MG63 (cell line): ENCODE measurements around the gene MYD88. TPM values are rescaled to one million over a fixed set of nuclear protein-coding genes. Genes with fewer than 3 reads are reported as not detected.

Experiments used
- DNase-seq: peaks from one replicate; pipeline ENCODE4 v3.0.0-alpha.2; 2020
- H3K27me3 ChIP-seq: fragments of 250-450 bp; sonication (Bioruptor Pico); 2 replicates; pipeline ENCODE4 v1.5.1; 2020; ENCODE audit warnings: mild to moderate bottlenecking, moderate library complexity
- H3K36me3 ChIP-seq: fragments of 250-450 bp; sonication (Bioruptor Pico); 2 replicates; pipeline ENCODE4 v1.5.1; 2020; ENCODE audit warnings: mild to moderate bottlenecking, moderate library complexity
- H3K4me3 ChIP-seq: fragments of 250-450 bp; sonication (Bioruptor Pico); 2 replicates; pipeline ENCODE4 v1.5.1; 2020; ENCODE audit warnings: mild to moderate bottlenecking, moderate library complexity
- H3K9me3 ChIP-seq: fragments of 250-450 bp; sonication (Bioruptor Pico); 2 replicates; pipeline ENCODE4 v1.5.1; 2020; ENCODE audit warnings: mild to moderate bottlenecking, moderate library complexity
- total RNA-seq: library from RNA; depleted of rRNA; stranded (reverse); fragments of >200 nt; shearing (Covaris generic); gene quantifications from 2 replicates; pipeline ENCODE4 v1.2.3, GENCODE V29; 2014; ENCODE audit warnings: low replicate concordance

MYD88 gene
- total RNA-seq, 1 experiment from 2014 or later: 4.1 TPM

GRCh38 chr3:38119821-38120692 lies 18.4 kb upstream of the MYD88 start:
- no peaks in the 10 kb centered on the region for H3K27me3 ChIP-seq
- no peaks in the 10 kb centered on the region; the same call in 1 of the 2 replicates for H3K36me3 ChIP-seq
- DNase-seq: no peak
- no peaks in the 10 kb centered on the region for H3K9me3 ChIP-seq
- no peak overlapping the region for H3K4me3 ChIP-seq

- Histone ChIP-seq H3K36me3 (no peaks in the 10 kb centered on the region; the same call in 1 of the 2 replicates), H3K4me3 (no peak overlapping the region)
Measured at GRCh38 chr3:38120693-38121450, 17.6 kb upstream of the MYD88 start.

GRCh38 chr3:38121451-38121831 lies 17.0 kb upstream of the MYD88 start:
- Histone ChIP-seq H3K9me3 (no peaks in the 10 kb centered on the region), H3K36me3 (no peaks in the 10 kb centered on the region; the same call in 1 of the 2 replicates), H3K27me3 (no peaks in the 10 kb centered on the region), H3K4me3 (no peak overlapping the region)
- DNase-seq: no peak

More at GRCh38 chr3:38120693-38121450, 17.6 kb upstream of the MYD88 start:
- H3K27me3 ChIP-seq: no peaks in the 10 kb centered on the region
- no peak for DNase-seq
- no peaks in the 10 kb centered on the region for H3K9me3 ChIP-seq

- no peaks in the 10 kb centered on the region for H3K27me3 ChIP-seq
- no peak for DNase-seq
- no peak overlapping the region for H3K4me3 ChIP-seq
- no peaks in the 10 kb centered on the region; the same call in 1 of the 2 replicates for H3K36me3 ChIP-seq
- no peaks in the 10 kb centered on the region for H3K9me3 ChIP-seq
Measured at GRCh38 chr3:38121832-38122461, 16.5 kb upstream of the MYD88 start.

GRCh38 chr3:38122712-38123290 lies 15.7 kb upstream of the MYD88 start:
- Histone ChIP-seq H3K27me3 (no peaks in the 10 kb centered on the region), H3K4me3 (no peak overlapping the region), H3K9me3 (no peaks in the 10 kb centered on the region), H3K36me3 (no peaks in the 10 kb centered on the region; the same call in 1 of the 2 replicates)
- no peak for DNase-seq

GRCh38 chr3:38124324-38125122 lies 13.9 kb upstream of the MYD88 start:
- Histone ChIP-seq H3K4me3 (no peak overlapping the region), H3K36me3 (no peaks in the 10 kb centered on the region; the same call in 1 of the 2 replicates)

GRCh38 chr3:38125305-38126120 lies 12.9 kb upstream of the MYD88 start:
- DNase-seq: no peak
- Histone ChIP-seq H3K4me3 (no peak overlapping the region), H3K36me3 (no peaks in the 10 kb centered on the region; the same call in 1 of the 2 replicates), H3K9me3 (no peaks in the 10 kb centered on the region), H3K27me3 (no peaks in the 10 kb centered on the region)

More at GRCh38 chr3:38124324-38125122, 13.9 kb upstream of the MYD88 start:
- Histone ChIP-seq H3K27me3 (no peaks in the 10 kb centered on the region), H3K9me3 (no peaks in the 10 kb centered on the region)
- DNase-seq: no peak

- Histone ChIP-seq H3K9me3 (no peaks in the 10 kb centered on the region), H3K36me3 (no peaks in the 10 kb centered on the region; the same call in 1 of the 2 replicates), H3K4me3 (no peak overlapping the region), H3K27me3 (no peaks in the 10 kb centered on the region)
- no peak for DNase-seq
Measured at GRCh38 chr3:38126121-38126892, 12.2 kb upstream of the MYD88 start.

- H3K36me3 ChIP-seq: no peaks in the 10 kb centered on the region; the same call in 1 of the 2 replicates
- DNase-seq: no peak
- H3K27me3 ChIP-seq: no peaks in the 10 kb centered on the region
- H3K4me3 ChIP-seq: no peak overlapping the region
- no peaks in the 10 kb centered on the region for H3K9me3 ChIP-seq
Measured at GRCh38 chr3:38127611-38128302, 10.7 kb upstream of the MYD88 start.

- no peak for DNase-seq
- Histone ChIP-seq H3K9me3 (no peaks in the 10 kb centered on the region), H3K36me3 (no peaks in the 10 kb centered on the region; the same call in 1 of the 2 replicates), H3K27me3 (no peaks in the 10 kb centered on the region), H3K4me3 (no peak overlapping the region)
Measured at GRCh38 chr3:38128303-38128655, 10.2 kb upstream of the MYD88 start.

- no peaks in the 10 kb centered on the region for H3K9me3 ChIP-seq
- no peaks in the 10 kb centered on the region; the same call in 1 of the 2 replicates for H3K36me3 ChIP-seq
- H3K4me3 ChIP-seq: no peak overlapping the region
- H3K27me3 ChIP-seq: no peaks in the 10 kb centered on the region
- DNase-seq: no peak
Measured at GRCh38 chr3:38129058-38129457, 9.4 kb upstream of the MYD88 start.

GRCh38 chr3:38130631-38131065 lies 7.8 kb upstream of the MYD88 start:
- H3K27me3 ChIP-seq: no peaks in the 10 kb centered on the region
- H3K36me3 ChIP-seq: no peaks in the 10 kb centered on the region; the same call in 1 of the 2 replicates
- H3K4me3 ChIP-seq: no peak overlapping the region
- DNase-seq: no peak
- no peaks in the 10 kb centered on the region for H3K9me3 ChIP-seq

GRCh38 chr3:38131621-38132369 lies 6.7 kb upstream of the MYD88 start:
- no peaks in the 10 kb centered on the region; the same call in 1 of the 2 replicates for H3K36me3 ChIP-seq
- H3K9me3 ChIP-seq: no peaks in the 10 kb centered on the region
- DNase-seq: no peak
- no peak overlapping the region for H3K4me3 ChIP-seq
- no peaks in the 10 kb centered on the region for H3K27me3 ChIP-seq
